ENCODE data around the gene GPS1.

DNA sequence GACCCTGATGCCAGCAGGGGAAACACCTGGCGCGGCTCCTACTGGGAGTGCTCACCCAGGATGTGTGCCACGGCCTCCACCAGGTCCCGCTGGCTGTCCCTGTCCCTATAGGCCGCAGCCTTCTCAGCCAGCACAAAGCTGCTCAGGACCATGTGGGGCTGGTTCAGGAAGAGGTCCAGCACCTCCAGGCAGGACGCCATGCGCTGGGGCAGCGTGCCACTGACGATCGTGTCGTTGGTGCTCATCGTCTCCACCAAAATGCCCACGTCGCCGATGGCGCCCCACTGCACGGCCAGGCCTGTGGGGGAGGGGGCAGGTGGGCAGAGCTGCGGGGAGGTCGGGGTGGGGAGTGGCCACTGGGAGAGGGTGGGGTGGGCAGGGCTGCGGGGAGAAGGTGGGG is 29.8 kb downstream of the GPS1 start:
- TF ChIP-seq, protein P1, sequence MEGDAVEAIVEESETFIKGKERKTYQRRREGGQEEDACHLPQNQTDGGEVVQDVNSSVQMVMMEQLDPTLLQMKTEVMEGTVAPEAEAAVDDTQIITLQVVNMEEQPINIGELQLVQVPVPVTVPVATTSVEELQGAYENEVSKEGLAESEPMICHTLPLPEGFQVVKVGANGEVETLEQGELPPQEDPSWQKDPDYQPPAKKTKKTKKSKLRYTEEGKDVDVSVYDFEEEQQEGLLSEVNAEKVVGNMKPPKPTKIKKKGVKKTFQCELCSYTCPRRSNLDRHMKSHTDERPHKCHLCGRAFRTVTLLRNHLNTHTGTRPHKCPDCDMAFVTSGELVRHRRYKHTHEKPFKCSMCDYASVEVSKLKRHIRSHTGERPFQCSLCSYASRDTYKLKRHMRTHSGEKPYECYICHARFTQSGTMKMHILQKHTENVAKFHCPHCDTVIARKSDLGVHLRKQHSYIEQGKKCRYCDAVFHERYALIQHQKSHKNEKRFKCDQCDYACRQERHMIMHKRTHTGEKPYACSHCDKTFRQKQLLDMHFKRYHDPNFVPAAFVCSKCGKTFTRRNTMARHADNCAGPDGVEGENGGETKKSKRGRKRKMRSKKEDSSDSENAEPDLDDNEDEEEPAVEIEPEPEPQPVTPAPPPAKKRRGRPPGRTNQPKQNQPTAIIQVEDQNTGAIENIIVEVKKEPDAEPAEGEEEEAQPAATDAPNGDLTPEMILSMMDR (IDR thresholded peaks at IDR 0.05; ENCODE audit: borderline replicate concordance, extremely low read depth, low read length, poor library complexity, severe bottlenecking), result no peak
- TF ChIP-seq EZH2 (IDR thresholded peaks at IDR 0.05; ENCODE audit: borderline replicate concordance, low read depth, low read length, severe bottlenecking), result no peak
